Stimulated activated CD8-positive, alpha-beta memory T cell treated with anti-CD3 and anti-CD28 coated beads, Interleukin-12 subunit alpha, Interleukin-12 subunit beta, amount 100 ng/mL, for 4 hours (primary cell): ENCODE data around the gene PEX12.
"Not testable (repeated sequence)": the region's sequence is repeated elsewhere in the genome, so short reads cannot be mapped to it uniquely, and the experiment has no call there.

ENCODE experiments used
- DNase-seq: peaks from one replicate; pipeline ENCODE4 v3.0.0-alpha.2; 2020; ENCODE audit warnings: low read depth

The PEX12 gene

GRCh38 chr17:35578929-35579432 is 610 bp upstream of the PEX12 start:
- DNase-seq: no peak

- no peak for DNase-seq
Measured at GRCh38 chr17:35577830-35578196, 558 bp downstream of the PEX12 start.

GRCh38 chr17:35575759-35576158 is 2.6 kb downstream of the PEX12 start:
- no peak for DNase-seq

- DNase-seq: no peak
Measured at GRCh38 chr17:35569405-35569804, 9.0 kb downstream of the PEX12 start.

GRCh38 chr17:35568561-35568960 is 9.8 kb downstream of the PEX12 start:
- DNase-seq: no peak

GRCh38 chr17:35566968-35567367 is 11.4 kb downstream of the PEX12 start:
- DNase-seq: no peak

GRCh38 chr17:35563181-35563580 is 15.2 kb downstream of the PEX12 start:
- DNase-seq: not testable (repeated sequence)

- no peak for DNase-seq
Measured at GRCh38 chr17:35560703-35561102, 17.7 kb downstream of the PEX12 start, which contains the start of gene SLFN14. SLFN14 (minus strand) TSS chr17:35560819; CDS start chr17:35558062, 2,757 bp downstream.

GRCh38 chr17:35559495-35560210 is 18.7 kb downstream of the PEX12 start:
- DNase-seq: no peak

GRCh38 chr17:35557353-35557752 is 21.0 kb downstream of the PEX12 start:
- DNase-seq: no peak

GRCh38 chr17:35555691-35556090 is 22.7 kb downstream of the PEX12 start:
- no peak for DNase-seq

GRCh38 chr17:35554668-35555067 is 23.7 kb downstream of the PEX12 start:
- DNase-seq: no peak

GRCh38 chr17:35553310-35553709 is 25.1 kb downstream of the PEX12 start:
- no peak for DNase-seq

GRCh38 chr17:35548978-35549377 is 29.4 kb downstream of the PEX12 start:
- DNase-seq: no peak

- DNase-seq: no peak
Measured at GRCh38 chr17:35548208-35548810, 30.1 kb downstream of the PEX12 start.

- no peak for DNase-seq
Measured at GRCh38 chr17:35546487-35546886, 31.9 kb downstream of the PEX12 start.

- no peak for DNase-seq
Measured at GRCh38 chr17:35545150-35545549, 33.2 kb downstream of the PEX12 start.

GRCh38 chr17:35543856-35544255 is 34.5 kb downstream of the PEX12 start:
- no peak for DNase-seq

- DNase-seq: no peak
Measured at GRCh38 chr17:35542990-35543389, 35.4 kb downstream of the PEX12 start.

GRCh38 chr17:35541434-35541833 is 36.9 kb downstream of the PEX12 start:
- no peak for DNase-seq

GRCh38 chr17:35540589-35541404 is 37.6 kb downstream of the PEX12 start:
- DNase-seq: no peak

- no peak for DNase-seq
Measured at GRCh38 chr17:35539659-35540026, 38.7 kb downstream of the PEX12 start.

- no peak for DNase-seq
Measured at GRCh38 chr17:35537601-35538141, 40.7 kb downstream of the PEX12 start, which contains the start of gene SLFN12L. SLFN12L (minus strand) TSS chr17:35537678; CDS start chr17:35522364, 15,314 bp downstream.
